Mesenchymal stem cell (in vitro differentiated cells and primary cell): ENCODE measurements around the gene COQ8B.

Experiments
- DNase-seq: peaks from one replicate; pipeline ENCODE4 v3.0.0-alpha.2; 2013
- H2AFZ ChIP-seq: one replicate; pipeline ENCODE4 v1.6.1; 2013; ENCODE audit warnings: low read depth, mild to moderate bottlenecking, control low read depth, inconsistent platforms, low read length, moderate library complexity
- H2AK5ac ChIP-seq: 2 replicates; pipeline ENCODE4 v1.6.1; 2013; ENCODE audit warnings: low read length, moderate library complexity, mild to moderate bottlenecking, inconsistent platforms; ENCODE audit not compliant: severe bottlenecking
- H2BK120ac ChIP-seq: one replicate; pipeline ENCODE4 v1.6.1; 2013; ENCODE audit warnings: low read depth, mild to moderate bottlenecking, inconsistent platforms, low read length, moderate library complexity
- H2BK12ac ChIP-seq, 2 experiments: one replicate each; pipeline ENCODE4 v1.6.1; 2013; ENCODE audit warnings: inconsistent platforms in 2 of 2, low read length in 2 of 2, mild to moderate bottlenecking in 2 of 2, moderate library complexity in 2 of 2, control low read depth in 1 of 2
- H2BK15ac ChIP-seq: one replicate; pipeline ENCODE4 v1.6.1; 2013; ENCODE audit warnings: mild to moderate bottlenecking, low read depth, inconsistent platforms; ENCODE audit not compliant: poor library complexity, severe bottlenecking
- H2BK5ac ChIP-seq: 2 replicates; pipeline ENCODE4 v1.6.1; 2013; ENCODE audit warnings: low read depth, mild to moderate bottlenecking, low read length, control low read depth, inconsistent platforms; ENCODE audit not compliant: poor library complexity, severe bottlenecking
- H3K14ac ChIP-seq, 2 experiments: one replicate each; pipeline ENCODE4 v1.6.1; 2013; ENCODE audit warnings: inconsistent platforms in 2 of 2, low read length in 2 of 2, control low read depth in 1 of 2, mild to moderate bottlenecking in 1 of 2, moderate library complexity in 1 of 2
- H3K18ac ChIP-seq, 2 experiments: one replicate each; pipeline ENCODE4 v1.6.1; 2013; ENCODE audit warnings: inconsistent platforms in 2 of 2, low read length in 2 of 2, control low read depth in 1 of 2, low read depth in 1 of 2, mild to moderate bottlenecking in 1 of 2
- H3K23ac ChIP-seq, 2 experiments: one replicate each; pipeline ENCODE4 v1.6.1; 2013; ENCODE audit warnings: inconsistent platforms in 2 of 2, low read length in 2 of 2, mild to moderate bottlenecking in 2 of 2, moderate library complexity in 2 of 2, control low read depth in 1 of 2
- H3K27ac ChIP-seq: 2 replicates; pipeline ENCODE4 v1.5.1; 2013; ENCODE audit warnings: mild to moderate bottlenecking, moderate library complexity, low read length, control low read depth, inconsistent platforms; ENCODE audit not compliant: poor library complexity, severe bottlenecking
- H3K27me3 ChIP-seq, 2 experiments: 2 replicates each; pipeline versions ENCODE4 v1.6.1 to v1.7.0; 2013; ENCODE audit warnings: low read length in 2 of 2, mild to moderate bottlenecking in 2 of 2, moderate library complexity in 2 of 2, control low read depth in 1 of 2, inconsistent platforms in 1 of 2; ENCODE audit not compliant: control insufficient read depth in 1 of 2, insufficient read depth in 1 of 2
- H3K36me3 ChIP-seq, 2 experiments: 2 replicates each; pipeline versions ENCODE4 v1.6.1 to v1.7.0; 2013; ENCODE audit warnings: low read length in 2 of 2, control low read depth in 1 of 2, inconsistent platforms in 1 of 2, low read depth in 1 of 2, mild to moderate bottlenecking in 1 of 2; ENCODE audit not compliant: insufficient read depth in 2 of 2, control insufficient read depth in 1 of 2
- H3K4ac ChIP-seq, 2 experiments: one replicate each; pipeline ENCODE4 v1.6.1; 2013; ENCODE audit warnings: inconsistent platforms in 2 of 2, low read length in 2 of 2, mild to moderate bottlenecking in 2 of 2, moderate library complexity in 2 of 2, control low read depth in 1 of 2, low read depth in 1 of 2
- H3K4me1 ChIP-seq: 2 replicates; pipeline ENCODE4 v1.6.1; 2013; ENCODE audit warnings: low read depth, low read length, control low read depth; ENCODE audit not compliant: control insufficient read depth, insufficient read depth
- H3K4me2 ChIP-seq: 2 replicates; pipeline ENCODE4 v1.6.1; 2013; ENCODE audit warnings: low read length, mild to moderate bottlenecking, inconsistent platforms; ENCODE audit not compliant: poor library complexity, severe bottlenecking
- H3K4me3 ChIP-seq, 2 experiments: 2 replicates each; pipeline versions ENCODE4 v1.5.1 to v1.7.0; 2013; ENCODE audit warnings: low read length in 2 of 2, mild to moderate bottlenecking in 2 of 2, control low read depth in 1 of 2, low read depth in 1 of 2; ENCODE audit not compliant: insufficient read depth in 1 of 2
- H3K79me1 ChIP-seq: replicated peaks from 2 replicates; pipeline ENCODE4 v1.6.1; 2013; ENCODE audit warnings: mild to moderate bottlenecking, control low read depth, low read length, inconsistent platforms; ENCODE audit not compliant: poor library complexity, severe bottlenecking
- H3K9ac ChIP-seq: 2 replicates; pipeline ENCODE4 v1.7.0; 2013; ENCODE audit warnings: mild to moderate bottlenecking, low read length, moderate library complexity
- H3K9me3 ChIP-seq: 2 replicates; pipeline ENCODE4 v1.7.0; 2013; ENCODE audit warnings: mild to moderate bottlenecking, low read length; ENCODE audit not compliant: control insufficient read depth
- H4K8ac ChIP-seq: one replicate; pipeline ENCODE4 v1.6.1; 2013; ENCODE audit warnings: inconsistent platforms, mild to moderate bottlenecking, low read length, moderate library complexity
- H4K91ac ChIP-seq: one replicate; pipeline ENCODE4 v1.6.1; 2013; ENCODE audit warnings: mild to moderate bottlenecking, low read length, inconsistent platforms
- WGBS: methylation state at CpG from one replicate; pipeline ENCODE4 v1.1.7; 2013; ENCODE audit warnings: mixed read lengths; 5-methylcytosine and 5-hydroxymethylcytosine counted together

The COQ8B gene

GRCh38 chr19:40677156-40677555 lies 39.5 kb downstream of the COQ8B start:
- Histone ChIP-seq H3K4me2 (no peak overlapping the region), H3K9ac (no peak overlapping the region)

DNA sequence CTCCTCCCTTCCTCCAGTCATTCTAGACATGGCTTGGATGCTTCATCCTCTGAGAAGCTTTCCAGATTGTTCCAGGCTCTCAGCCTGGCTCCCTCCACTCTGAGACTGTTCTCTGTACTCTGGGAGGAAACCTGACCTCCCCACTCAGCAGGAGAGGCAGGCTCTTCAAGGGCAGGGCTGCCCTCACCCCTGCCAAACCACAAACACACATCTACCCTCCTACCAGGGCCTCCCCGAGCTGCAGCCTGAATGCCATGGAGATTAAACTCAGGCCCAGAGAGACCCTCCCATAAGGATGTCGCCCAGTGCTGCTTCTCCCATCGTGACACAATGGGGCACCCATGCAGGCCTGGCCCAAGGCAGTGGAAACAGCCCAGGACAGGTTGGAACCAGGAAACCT lies 42.4 kb downstream of the COQ8B start:
- H2AK5ac ChIP-seq = no peak overlapping the region
- H3K18ac ChIP-seq = no peak overlapping the region
- H3K27me3 ChIP-seq = no peaks in the 10 kb centered on the region
- no peak overlapping the region for H3K23ac ChIP-seq
- H3K36me3 ChIP-seq = peaks cover 91 to 97% of the 10 kb centered on the region in 2 experiments
- no peak overlapping the region for H2BK120ac ChIP-seq
- H4K91ac ChIP-seq = no peak overlapping the region
- no peak overlapping the region for H3K4ac ChIP-seq
- no peaks in the 10 kb centered on the region for H3K79me1 ChIP-seq
- H3K9me3 ChIP-seq = peaks cover 5% of the 10 kb centered on the region
- H3K4me3 ChIP-seq = no peak overlapping the region
- H3K9ac ChIP-seq = no peak overlapping the region
- no peak overlapping the region for H3K14ac ChIP-seq
- no peak overlapping the region for H2AFZ ChIP-seq
- no peak for DNase-seq
- 84% methylated on average over 3 of the region's 3 CpGs for WGBS
- peaks cover 7% of the 10 kb centered on the region for H3K4me1 ChIP-seq
- no peak overlapping the region for H2BK15ac ChIP-seq
- no peak overlapping the region for H2BK5ac ChIP-seq
- no peak overlapping the region for H3K27ac ChIP-seq
- no peak overlapping the region for H3K4me2 ChIP-seq
- no peak overlapping the region for H4K8ac ChIP-seq
- no peak overlapping the region for H2BK12ac ChIP-seq

More at GRCh38 chr19:40677156-40677555, 39.5 kb downstream of the COQ8B start:
- Histone ChIP-seq H3K9me3 (no peaks in the 10 kb centered on the region), H2BK15ac (no peak overlapping the region), H2AFZ (no peak overlapping the region), H2BK5ac (no peak overlapping the region), H3K23ac (no peak overlapping the region), H4K8ac (peak overlapping the region; percentile 22), H3K4ac (no peak overlapping the region), H3K27me3 (no peaks in the 10 kb centered on the region), H3K14ac (no peak overlapping the region), H3K79me1 (peaks cover 4% of the 10 kb centered on the region), H2AK5ac (no peak overlapping the region), H3K27ac (no peak overlapping the region), H3K36me3 (peaks cover 81 to 93% of the 10 kb centered on the region in 2 experiments), H3K4me1 (peaks cover 7% of the 10 kb centered on the region), H2BK120ac (no peak overlapping the region), H3K4me3 (no peak overlapping the region), H4K91ac (no peak overlapping the region), H3K18ac (no peak overlapping the region), H2BK12ac (no peak overlapping the region)
- DNase-seq = no peak
- 97% methylated on average over 23 of the region's 23 CpGs for WGBS

- no peak overlapping the region for H3K18ac ChIP-seq
- H3K79me1 ChIP-seq = no peaks in the 10 kb centered on the region
- DNase-seq = no peak
- no peak overlapping the region for H2BK120ac ChIP-seq
- no peak overlapping the region for H2AFZ ChIP-seq
- no peak overlapping the region for H4K91ac ChIP-seq
- no peak overlapping the region for H2BK12ac ChIP-seq
- H3K23ac ChIP-seq = no peak overlapping the region
- H2BK5ac ChIP-seq = no peak overlapping the region
- H3K4me3 ChIP-seq = no peak overlapping the region
- peaks cover 11% of the 10 kb centered on the region for H3K9me3 ChIP-seq
- H3K4me1 ChIP-seq = peaks cover 7% of the 10 kb centered on the region
- no peak overlapping the region for H3K9ac ChIP-seq
- H3K36me3 ChIP-seq = peaks cover 89 to 97% of the 10 kb centered on the region in 2 experiments
- H3K27ac ChIP-seq = no peak overlapping the region
- no peak overlapping the region for H3K14ac ChIP-seq
- H2BK15ac ChIP-seq = no peak overlapping the region
- no peak overlapping the region for H2AK5ac ChIP-seq
- no peak overlapping the region for H4K8ac ChIP-seq
- H3K27me3 ChIP-seq = no peaks in the 10 kb centered on the region
- H3K4ac ChIP-seq = no peak overlapping the region
- over 99% methylated on average over 9 of the region's 11 CpGs for WGBS
- no peak overlapping the region for H3K4me2 ChIP-seq
These were observed 43.3 kb downstream of the COQ8B start for GRCh38 chr19:40673397-40673796.

GRCh38 chr19:40672573-40673299 lies 44.0 kb downstream of the COQ8B start:
- H3K4me3 ChIP-seq = no peak overlapping the region
- no peak overlapping the region for H2AK5ac ChIP-seq
- no peak overlapping the region for H2BK120ac ChIP-seq
- H2AFZ ChIP-seq = no peak overlapping the region
- no peaks in the 10 kb centered on the region for H3K79me1 ChIP-seq
- WGBS = 92% methylated on average over 7 of the region's 7 CpGs
- no peak overlapping the region for H3K27ac ChIP-seq
- no peak overlapping the region for H4K91ac ChIP-seq
- H3K27me3 ChIP-seq = no peaks in the 10 kb centered on the region
- no peak overlapping the region for H2BK12ac ChIP-seq
- H3K36me3 ChIP-seq = peaks cover 89 to 96% of the 10 kb centered on the region in 2 experiments
- no peak overlapping the region for H3K4ac ChIP-seq
- H3K23ac ChIP-seq = no peak overlapping the region
- no peak overlapping the region for H3K14ac ChIP-seq
- no peak overlapping the region for H3K9ac ChIP-seq
- no peak overlapping the region for H3K18ac ChIP-seq
- no peak overlapping the region for H2BK5ac ChIP-seq
- H3K4me2 ChIP-seq = no peak overlapping the region
- no peak for DNase-seq
- peaks cover 11% of the 10 kb centered on the region for H3K9me3 ChIP-seq
- H3K4me1 ChIP-seq = peaks cover 7% of the 10 kb centered on the region
- no peak overlapping the region for H2BK15ac ChIP-seq
- H4K8ac ChIP-seq = no peak overlapping the region
